Karpas-422 (cell line): ENCODE results near the gene CD82. TPM values are rescaled to one million over a fixed set of nuclear protein-coding genes. Genes with fewer than 3 reads are reported as not detected.
A peak's percentile ranks its signal among the peaks of the same experiment; 100 is the strongest.

Experiments used
- DNase-seq: peaks from one replicate; pipeline ENCODE4 v3.0.0-alpha.2; 2015
- H2AFZ ChIP-seq: fragments of 200-600 bp; sonication (generic); 2 replicates; pipeline ENCODE4 v1.6.1; 2014; ENCODE audit warnings: antibody characterized with exemption, low read length, mixed read lengths
- H3K27ac ChIP-seq: fragments of 200-600 bp; sonication (generic); 2 replicates; pipeline ENCODE4 v1.5.1; 2014; ENCODE audit warnings: mild to moderate bottlenecking, low read length, moderate library complexity
- H3K27me3 ChIP-seq: fragments of 200-600 bp; sonication (generic); 2 replicates; pipeline ENCODE4 v1.6.1; 2014; ENCODE audit warnings: low read length, mixed read lengths
- H3K36me3 ChIP-seq: fragments of 200-600 bp; sonication (generic); 2 replicates; pipeline ENCODE4 v1.6.1; 2014; ENCODE audit warnings: low read length, mixed read lengths; ENCODE audit not compliant: insufficient read depth
- H3K4me1 ChIP-seq: fragments of 200-600 bp; sonication (generic); 2 replicates; pipeline ENCODE4 v1.6.1; 2014; ENCODE audit warnings: mild to moderate bottlenecking, low read length, mixed read lengths
- H3K4me2 ChIP-seq: fragments of 200-600 bp; sonication (generic); 2 replicates; pipeline ENCODE4 v1.6.1; 2014; ENCODE audit warnings: low read length, low read depth, mild to moderate bottlenecking; ENCODE audit not compliant: poor library complexity, severe bottlenecking
- H3K4me3 ChIP-seq: fragments of 200-600 bp; sonication (generic); 2 replicates; pipeline ENCODE4 v1.5.1; 2014; ENCODE audit warnings: mild to moderate bottlenecking, antibody characterized with exemption, low read length, mixed read lengths
- H3K79me2 ChIP-seq: fragments of 200-600 bp; sonication (generic); 2 replicates; pipeline ENCODE4 v1.6.1; 2014; ENCODE audit warnings: mild to moderate bottlenecking, low read length, mixed read lengths
- H3K9ac ChIP-seq: fragments of 200-600 bp; sonication (generic); 2 replicates; pipeline ENCODE4 v1.6.0; 2014; ENCODE audit warnings: low read length
- H3K9me2 ChIP-seq: fragments of 200-600 bp; sonication (generic), shearing (Covaris generic); replicated peaks from 2 replicates; pipeline ENCODE4 v1.6.0; 2014; ENCODE audit warnings: mild to moderate bottlenecking, low read length, moderate library complexity; ENCODE audit not compliant: insufficient read depth
- H3K9me3 ChIP-seq: fragments of 300-700, 200-600 bp; sonication (generic); 2 replicates; pipeline ENCODE4 v1.6.1; 2014; ENCODE audit warnings: low read length, mixed read lengths
- H4K20me1 ChIP-seq: fragments of 200-600 bp; sonication (generic); 2 replicates; pipeline ENCODE4 v1.6.1; 2014; ENCODE audit warnings: mild to moderate bottlenecking, antibody characterized with exemption, low read length, low read depth; ENCODE audit not compliant: insufficient read depth
- total RNA-seq: library from RNA; depleted of rRNA; stranded (reverse); fragments of >200 nt; shearing (Covaris generic); gene quantifications from 2 replicates; pipeline ENCODE4 v1.2.3, GENCODE V29; 2014; ENCODE audit warnings: low replicate concordance

The CD82 gene
- total RNA-seq, 1 experiment from 2014 or later: 22.2 TPM

DNA sequence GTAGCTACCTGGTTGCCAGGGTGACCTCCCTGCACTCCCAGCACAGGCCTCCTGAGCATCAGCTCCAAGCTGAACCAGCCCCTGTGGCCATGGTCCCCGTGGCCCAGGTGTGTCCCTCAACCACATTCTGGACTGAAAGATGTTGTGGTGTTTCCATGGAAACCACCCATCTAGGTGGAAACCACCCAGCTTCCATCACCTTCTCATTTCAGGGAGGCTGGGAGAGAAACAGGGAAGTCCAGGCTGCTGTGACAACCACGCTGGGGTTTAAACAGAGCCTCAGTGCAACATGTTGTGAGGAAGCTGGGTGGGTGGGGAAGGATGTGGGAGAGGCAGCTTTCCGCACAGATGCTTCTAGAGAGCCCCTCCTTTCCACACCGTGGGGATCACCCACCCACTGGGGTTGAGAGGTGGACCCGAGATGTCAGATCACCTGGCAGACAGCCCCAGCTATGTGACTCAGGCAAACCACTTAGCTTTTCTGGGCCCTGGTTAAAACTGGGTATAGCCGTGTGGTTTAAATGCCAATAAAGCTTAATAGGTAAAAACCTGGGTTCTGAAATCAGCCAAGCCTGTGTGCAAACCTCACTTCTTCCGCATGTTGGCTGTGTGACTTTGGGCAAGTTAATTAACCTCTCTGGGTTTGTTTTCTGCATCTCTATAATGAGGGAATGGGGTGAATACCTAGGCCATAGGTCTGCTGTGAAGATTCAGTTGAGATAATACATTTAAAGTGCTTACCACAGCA lies 46.4 kb downstream of the CD82 start:
- H3K4me3 ChIP-seq: no peak overlapping the region
- H3K9ac ChIP-seq: peak overlapping the region; percentile 66
- H3K4me1 ChIP-seq: peaks cover 100% of the 10 kb centered on the region
- H3K9me2 ChIP-seq: no peaks in the 10 kb centered on the region
- H3K4me2 ChIP-seq: peak overlapping the region; percentile 19
- peak; percentile 67 for DNase-seq
- no peaks in the 10 kb centered on the region for H4K20me1 ChIP-seq
- no peaks in the 10 kb centered on the region for H3K9me3 ChIP-seq
- no peak overlapping the region for H2AFZ ChIP-seq
- no peaks in the 10 kb centered on the region for H3K27me3 ChIP-seq
- no peaks in the 10 kb centered on the region for H3K36me3 ChIP-seq
- peak overlapping the region; percentile 99 for H3K27ac ChIP-seq
- H3K79me2 ChIP-seq: no peaks in the 10 kb centered on the region

GRCh38 chr11:44613153-44613552 lies 47.7 kb downstream of the CD82 start:
- H3K4me2 ChIP-seq: peak overlapping the region; percentile 19
- H3K9me3 ChIP-seq: no peaks in the 10 kb centered on the region
- DNase-seq: peak; percentile 73
- no peaks in the 10 kb centered on the region for H3K9me2 ChIP-seq
- no peak overlapping the region for H2AFZ ChIP-seq
- peak overlapping the region; percentile 99 for H3K27ac ChIP-seq
- H3K9ac ChIP-seq: peak overlapping the region; percentile 50
- H3K4me3 ChIP-seq: no peak overlapping the region
- H3K36me3 ChIP-seq: no peaks in the 10 kb centered on the region
- no peaks in the 10 kb centered on the region for H3K79me2 ChIP-seq
- no peaks in the 10 kb centered on the region for H3K27me3 ChIP-seq
- no peaks in the 10 kb centered on the region for H4K20me1 ChIP-seq
- peaks cover 87% of the 10 kb centered on the region for H3K4me1 ChIP-seq

- Histone ChIP-seq H3K4me1 (peaks cover 75% of the 10 kb centered on the region), H2AFZ (no peak overlapping the region), H3K9ac (peak overlapping the region; percentile 50), H3K27ac (peak overlapping the region; percentile 99), H4K20me1 (no peaks in the 10 kb centered on the region), H3K4me3 (no peak overlapping the region), H3K9me3 (no peaks in the 10 kb centered on the region), H3K36me3 (no peaks in the 10 kb centered on the region), H3K9me2 (no peaks in the 10 kb centered on the region), H3K27me3 (no peaks in the 10 kb centered on the region), H3K4me2 (no peak overlapping the region), H3K79me2 (no peaks in the 10 kb centered on the region)
- no peak for DNase-seq
These were observed 48.9 kb downstream of the CD82 start for GRCh38 chr11:44614281-44614775.

DNA sequence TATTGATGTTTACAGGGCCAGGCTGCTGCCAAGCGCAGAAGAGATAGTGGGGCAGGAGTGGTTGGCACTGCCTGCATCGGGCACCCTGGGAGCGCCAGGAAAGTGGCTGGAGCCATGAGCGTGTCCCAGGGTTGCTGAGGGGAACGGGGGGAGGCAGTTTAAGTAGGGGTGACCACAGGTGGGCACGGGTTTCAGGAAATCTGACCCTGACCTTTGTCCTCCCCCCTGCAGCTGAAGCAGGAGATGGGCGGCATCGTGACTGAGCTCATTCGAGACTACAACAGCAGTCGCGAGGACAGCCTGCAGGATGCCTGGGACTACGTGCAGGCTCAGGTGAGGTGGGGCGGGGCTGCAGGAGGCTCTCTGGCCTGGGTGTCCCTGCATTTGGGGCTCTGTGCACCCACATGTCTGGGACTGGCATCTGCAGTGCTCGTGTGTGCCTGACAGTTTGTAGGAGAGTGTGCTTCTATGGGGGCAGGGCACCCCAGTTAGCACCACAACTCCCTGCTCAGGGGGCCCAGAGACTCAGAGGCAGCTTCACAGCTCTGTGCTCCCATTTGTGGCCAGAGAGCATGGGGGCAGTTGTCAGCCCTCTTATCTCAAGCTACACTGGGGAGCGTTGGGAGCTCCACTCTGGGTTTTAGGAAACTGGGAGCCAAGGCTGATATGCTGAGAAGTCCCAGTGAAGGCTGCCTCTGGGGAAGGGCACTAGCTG lies 49.7 kb downstream of the CD82 start:
- Histone ChIP-seq H3K4me3 (no peak overlapping the region), H3K9me3 (no peaks in the 10 kb centered on the region), H3K27ac (peak overlapping the region; percentile 99), H4K20me1 (no peaks in the 10 kb centered on the region), H3K4me2 (no peak overlapping the region), H2AFZ (no peak overlapping the region), H3K27me3 (no peaks in the 10 kb centered on the region), H3K36me3 (no peaks in the 10 kb centered on the region), H3K4me1 (peaks cover 67% of the 10 kb centered on the region), H3K79me2 (no peaks in the 10 kb centered on the region), H3K9me2 (no peaks in the 10 kb centered on the region), H3K9ac (peak overlapping the region; percentile 50)
- DNase-seq: no peak

DNA sequence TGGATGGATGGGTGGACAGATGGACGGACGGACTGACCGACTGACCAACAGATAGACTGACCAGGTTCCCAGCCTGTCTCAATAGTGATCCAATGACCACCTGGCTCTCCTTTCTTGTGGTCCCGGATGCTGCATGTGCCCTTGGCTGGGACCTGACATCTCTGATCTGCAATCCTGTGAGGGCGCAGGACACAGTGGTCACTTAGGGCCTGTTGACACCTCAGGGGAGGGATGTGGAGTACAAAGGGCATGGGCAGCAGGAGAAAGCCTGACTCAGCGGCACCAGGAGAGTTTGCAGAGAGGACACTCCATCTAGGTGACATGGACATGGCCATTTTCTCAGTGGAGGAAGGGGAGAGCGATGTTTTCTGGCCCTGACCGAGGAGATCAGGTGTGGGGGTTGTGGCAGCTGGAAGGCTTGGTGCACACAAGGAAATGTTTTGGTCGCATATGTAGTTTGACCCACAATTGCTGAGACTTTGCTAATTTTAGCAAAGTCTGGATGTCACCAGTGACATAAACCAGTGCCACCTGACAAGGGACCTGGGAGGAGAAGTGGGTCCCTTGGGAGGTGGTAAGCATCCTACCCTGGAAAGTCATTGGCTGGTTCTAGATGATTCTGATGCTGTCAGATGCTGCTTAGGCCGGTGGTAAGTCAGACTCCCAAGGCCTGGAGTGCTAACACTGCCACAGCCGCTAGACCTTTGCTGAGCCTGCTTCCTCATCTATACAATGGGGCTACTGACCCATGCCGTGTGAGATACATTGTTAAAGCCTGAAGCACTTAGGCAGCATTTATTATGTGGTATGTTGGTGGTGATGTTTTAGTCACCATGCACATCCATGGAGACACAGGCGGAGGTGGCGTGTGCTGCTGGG lies 50.7 kb downstream of the CD82 start:
- Histone ChIP-seq H3K9me2 (no peaks in the 10 kb centered on the region), H3K36me3 (no peaks in the 10 kb centered on the region), H3K4me3 (no peak overlapping the region), H2AFZ (no peak overlapping the region), H3K9ac (peak overlapping the region; percentile 27), H3K4me2 (no peak overlapping the region), H3K27me3 (no peaks in the 10 kb centered on the region), H3K27ac (peak overlapping the region; percentile 99), H4K20me1 (no peaks in the 10 kb centered on the region), H3K4me1 (peaks cover 57% of the 10 kb centered on the region), H3K9me3 (no peaks in the 10 kb centered on the region), H3K79me2 (no peaks in the 10 kb centered on the region)
- no peak for DNase-seq

GRCh38 chr11:44617671-44618461 lies 52.4 kb downstream of the CD82 start:
- H4K20me1 ChIP-seq: no peaks in the 10 kb centered on the region
- no peak overlapping the region for H3K27ac ChIP-seq
- H3K9ac ChIP-seq: no peak overlapping the region
- H3K4me1 ChIP-seq: peaks cover 40% of the 10 kb centered on the region
- H3K36me3 ChIP-seq: no peaks in the 10 kb centered on the region
- no peaks in the 10 kb centered on the region for H3K9me3 ChIP-seq
- H3K4me2 ChIP-seq: no peak overlapping the region
- no peaks in the 10 kb centered on the region for H3K27me3 ChIP-seq
- no peaks in the 10 kb centered on the region for H3K9me2 ChIP-seq
- DNase-seq: peak; percentile 40
- no peak overlapping the region for H2AFZ ChIP-seq
- no peaks in the 10 kb centered on the region for H3K79me2 ChIP-seq
- no peak overlapping the region for H3K4me3 ChIP-seq

DNA sequence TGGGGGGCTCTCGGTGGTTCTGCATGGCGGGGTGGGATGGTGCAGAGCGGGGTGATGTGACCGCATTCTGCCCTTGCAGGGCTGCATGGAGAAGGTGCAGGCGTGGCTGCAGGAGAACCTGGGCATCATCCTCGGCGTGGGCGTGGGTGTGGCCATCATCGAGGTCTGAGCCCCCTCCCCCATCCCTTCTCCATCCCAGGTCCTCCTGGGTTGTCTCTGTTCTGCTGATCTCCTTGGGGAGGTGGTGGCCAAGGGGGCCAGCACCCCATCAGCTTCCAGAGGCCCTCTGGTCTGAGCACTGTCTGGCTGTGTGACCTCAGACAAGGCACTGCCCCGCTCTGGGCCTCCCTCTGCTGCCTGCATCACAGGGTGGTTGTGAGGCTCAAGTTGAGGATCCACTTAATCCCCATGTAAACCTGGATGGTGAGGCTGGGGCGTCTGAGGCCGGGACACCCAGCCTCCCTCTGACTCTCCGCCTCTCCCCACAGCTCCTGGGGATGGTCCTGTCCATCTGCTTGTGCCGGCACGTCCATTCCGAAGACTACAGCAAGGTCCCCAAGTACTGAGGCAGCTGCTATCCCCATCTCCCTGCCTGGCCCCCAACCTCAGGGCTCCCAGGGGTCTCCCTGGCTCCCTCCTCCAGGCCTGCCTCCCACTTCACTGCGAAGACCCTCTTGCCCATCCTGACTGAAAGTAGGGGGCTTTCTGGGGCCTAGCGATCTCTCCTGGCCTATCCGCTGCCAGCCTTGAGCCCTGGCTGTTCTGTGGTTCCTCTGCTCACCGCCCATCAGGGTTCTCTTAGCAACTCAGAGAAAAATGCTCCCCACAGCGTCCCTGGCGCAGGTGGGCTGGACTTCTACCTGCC lies 53.3 kb downstream of the CD82 start:
- Histone ChIP-seq H3K79me2 (no peaks in the 10 kb centered on the region), H3K9me2 (no peaks in the 10 kb centered on the region), H3K4me3 (no peak overlapping the region), H4K20me1 (no peaks in the 10 kb centered on the region), H3K9me3 (no peaks in the 10 kb centered on the region), H3K36me3 (no peaks in the 10 kb centered on the region), H3K4me1 (peaks cover 31% of the 10 kb centered on the region), H3K27me3 (no peaks in the 10 kb centered on the region), H2AFZ (no peak overlapping the region), H3K27ac (no peak overlapping the region), H3K4me2 (no peak overlapping the region), H3K9ac (no peak overlapping the region)
- DNase-seq: no peak
